H1 (cell line): ENCODE results near the gene PDK1. TPM values are rescaled to one million over a fixed set of nuclear protein-coding genes. Genes with fewer than 3 reads are reported as not detected.

Source experiments
- CTCF ChIA-PET: fragments of 300-600 bp; sonication (Branson Sonifier 250); formaldehyde crosslinking; loops from one replicate; lab custom pipeline; 2021; ENCODE audit not compliant: partially characterized antibody; lab: Charles Lee
- POLR2A ChIA-PET: fragments of 300-600 bp; sonication (Branson Sonifier 250); formaldehyde crosslinking; loops from one replicate; lab custom pipeline; 2021; ENCODE audit warnings: inconsistent platforms; ENCODE audit not compliant: partially characterized antibody; lab: Charles Lee
- DNase-seq, 2 experiments: peaks; one replicate each; pipeline versions ENCODE4 v3.0.0 to v3.0.0-alpha.2; 2010 to 2022; ENCODE audit warnings: low spot score in 2 of 2, low read depth in 1 of 2, mixed read lengths in 1 of 2
- FAIRE-seq: peaks from 2 replicates; lab custom pipeline; 2011; peaks lifted over from hg19 to GRCh38; lab: Jason Lieb, UNC
- H2AFZ ChIP-seq: 2 replicates; pipeline ENCODE4 v1.8.1; 2012; ENCODE audit warnings: low read length, inconsistent platforms
- H2AK5ac ChIP-seq: 2 replicates; pipeline ENCODE4 v1.6.1; 2013; ENCODE audit warnings: low read depth, low read length
- H2BK120ac ChIP-seq: replicated peaks from 2 replicates; pipeline ENCODE3; 2013; ENCODE audit warnings: low read depth, low read length, inconsistent platforms
- H2BK12ac ChIP-seq: 2 replicates; pipeline ENCODE4 v1.6.1; 2013; ENCODE audit warnings: low read depth, low read length
- H2BK15ac ChIP-seq: 2 replicates; pipeline ENCODE4 v1.6.1; 2013; ENCODE audit warnings: low read length
- H2BK20ac ChIP-seq: 2 replicates; pipeline ENCODE4 v1.6.1; 2013; ENCODE audit warnings: low read length
- H2BK5ac ChIP-seq: 2 replicates; pipeline ENCODE4 v1.6.1; 2013; ENCODE audit warnings: low read depth, low read length
- H3K14ac ChIP-seq: 2 replicates; pipeline ENCODE4 v1.6.1; 2013; ENCODE audit warnings: inconsistent platforms; ENCODE audit not compliant: insufficient read length
- H3K18ac ChIP-seq: 2 replicates; pipeline ENCODE4 v1.6.1; 2013; ENCODE audit warnings: low read length; ENCODE audit errors: extremely low read depth
- H3K23ac ChIP-seq: 2 replicates; pipeline ENCODE4 v1.6.1; 2013; ENCODE audit warnings: inconsistent platforms; ENCODE audit not compliant: insufficient read length
- H3K23me2 ChIP-seq: 2 replicates; pipeline ENCODE4 v1.6.1; 2013; ENCODE audit warnings: low read depth, low read length
- H3K27ac ChIP-seq: 2 replicates; pipeline ENCODE4 v1.6.1; 2011; ENCODE audit warnings: low read depth, low read length, inconsistent platforms
- H3K27me3 ChIP-seq, 4 experiments: replicated peaks in 1 of 4; 1 replicate in 1 of 4; 2 replicates in 3 of 4; pipeline versions ENCODE4 v1.6.1 to v1.8.1; 2011 to 2013; ENCODE audit warnings: low read length in 3 of 4, mild to moderate bottlenecking in 3 of 4, inconsistent platforms in 2 of 4, mixed read lengths in 2 of 4, moderate library complexity in 1 of 4; ENCODE audit not compliant: control insufficient read depth in 3 of 4, insufficient read depth in 3 of 4; ENCODE audit errors: extremely low read depth in 1 of 4
- H3K36me3 ChIP-seq, 4 experiments: 2 replicates each; pipeline versions ENCODE4 v1.6.1 to v1.8.1; 2011 to 2013; ENCODE audit warnings: mild to moderate bottlenecking in 4 of 4, low read length in 3 of 4, moderate library complexity in 2 of 4, control low read depth in 1 of 4, inconsistent platforms in 1 of 4; ENCODE audit not compliant: insufficient read depth in 4 of 4, control insufficient read depth in 2 of 4
- H3K4ac ChIP-seq: replicated peaks from 2 replicates; pipeline ENCODE3; 2013; ENCODE audit warnings: low read length, low read depth, mixed read lengths, inconsistent platforms; ENCODE audit not compliant: insufficient read length
- H3K4me1 ChIP-seq, 4 experiments: replicated peaks in 1 of 4; 1 replicate in 1 of 4; 2 replicates in 3 of 4; pipeline versions ENCODE4 v1.6.1 to v1.8.1; 2011 to 2013; ENCODE audit warnings: low read length in 3 of 4, inconsistent platforms in 2 of 4, mixed read lengths in 1 of 4; ENCODE audit not compliant: insufficient read depth in 4 of 4, control insufficient read depth in 3 of 4
- H3K4me2 ChIP-seq, 2 experiments: 2 replicates each; pipeline versions ENCODE4 v1.6.1 to v1.8.1; 2011 to 2013; ENCODE audit warnings: low read depth in 2 of 2, low read length in 2 of 2, control low read depth in 1 of 2, inconsistent platforms in 1 of 2, mild to moderate bottlenecking in 1 of 2; ENCODE audit not compliant: insufficient read depth in 1 of 2
- H3K4me3 ChIP-seq, 4 experiments: fragments of 200-600, 300-600 bp in 1 of 4; sonication (generic), shearing (Covaris generic), sonication (Bioruptor Twin) in 1 of 4; 2 replicates each; pipeline versions ENCODE4 v1.5.1 to v1.8.1; 2011 to 2016; ENCODE audit warnings: low read length in 4 of 4, low read depth in 3 of 4, control low read depth in 2 of 4, inconsistent platforms in 2 of 4, mild to moderate bottlenecking in 2 of 4, mixed read lengths in 1 of 4, moderate library complexity in 1 of 4; ENCODE audit not compliant: insufficient read depth in 2 of 4; ENCODE audit errors: extremely low read depth in 1 of 4
- H3K56ac ChIP-seq: replicated peaks from 2 replicates; pipeline ENCODE3; 2013; ENCODE audit warnings: low read depth, mild to moderate bottlenecking, mixed read lengths, low read length, inconsistent platforms; ENCODE audit not compliant: insufficient read length
- H3K79me1 ChIP-seq: 2 replicates; pipeline ENCODE4 v1.6.1; 2013; ENCODE audit warnings: low read depth, low read length, control low read depth
- H3K79me2 ChIP-seq, 2 experiments: 2 replicates each; pipeline versions ENCODE4 v1.6.1 to v1.8.1; 2012 to 2013; ENCODE audit warnings: low read length in 2 of 2, mild to moderate bottlenecking in 2 of 2, inconsistent platforms in 1 of 2; ENCODE audit not compliant: insufficient read depth in 2 of 2, control insufficient read depth in 1 of 2
- H3K9ac ChIP-seq, 4 experiments: replicated peaks in 1 of 4; 1 replicate in 1 of 4; 2 replicates in 3 of 4; pipeline versions ENCODE4 v1.6.1 to v1.8.1; 2011 to 2013; ENCODE audit warnings: low read depth in 3 of 4, low read length in 3 of 4, control low read depth in 2 of 4, mild to moderate bottlenecking in 2 of 4, moderate library complexity in 2 of 4, inconsistent platforms in 1 of 4; ENCODE audit errors: extremely low read depth in 1 of 4
- H3K9me3 ChIP-seq, 2 experiments: 2 replicates each; pipeline versions ENCODE4 v1.6.1 to v1.8.1; 2012 to 2013; ENCODE audit warnings: mild to moderate bottlenecking in 2 of 2, moderate library complexity in 2 of 2, control low read depth in 1 of 2, inconsistent platforms in 1 of 2, low read depth in 1 of 2, low read length in 1 of 2, mixed read lengths in 1 of 2; ENCODE audit not compliant: insufficient read depth in 2 of 2
- H4K20me1 ChIP-seq, 2 experiments: replicated peaks in 1 of 2; 2 replicates each; pipeline versions ENCODE3 to v1.8.1; 2011 to 2013; ENCODE audit warnings: inconsistent platforms in 2 of 2, low read length in 2 of 2, mild to moderate bottlenecking in 1 of 2; ENCODE audit not compliant: insufficient read depth in 2 of 2, control insufficient read depth in 1 of 2
- H4K5ac ChIP-seq: 2 replicates; pipeline ENCODE4 v1.6.1; 2013; ENCODE audit warnings: low read length, low read depth, mixed read lengths, inconsistent platforms; ENCODE audit not compliant: insufficient read length
- H4K8ac ChIP-seq: 2 replicates; pipeline ENCODE4 v1.8.0; 2013; ENCODE audit warnings: mild to moderate bottlenecking, moderate library complexity, low read length, inconsistent platforms; ENCODE audit not compliant: insufficient read depth; ENCODE audit errors: extremely low read depth
- H4K91ac ChIP-seq: replicated peaks from 2 replicates; pipeline ENCODE3; 2013; ENCODE audit warnings: low read length, mixed read lengths, inconsistent platforms; ENCODE audit not compliant: insufficient read length
- CBX5 ChIP-seq: fragments of 300-800, 300-1000 bp; sonication (generic); IDR thresholded peaks from 2 replicates; pipeline ENCODE4 v1.7.1; 2016; ENCODE audit warnings: antibody characterized with exemption, low read length, low read depth
- CREB1 ChIP-seq: IDR thresholded peaks from 2 replicates; pipeline ENCODE4 v1.6.1; 2012; ENCODE audit warnings: inconsistent platforms
- EP300 ChIP-seq, 2 experiments: IDR thresholded peaks; 1 replicate in 1 of 2; 2 replicates in 1 of 2; pipeline ENCODE4 v1.6.1; 2011 to 2012; ENCODE audit warnings: low read depth in 2 of 2, low read length in 2 of 2, mild to moderate bottlenecking in 2 of 2, borderline replicate concordance in 1 of 2, inconsistent platforms in 1 of 2, moderate library complexity in 1 of 2
- GTF2F1 ChIP-seq: IDR thresholded peaks from 2 replicates; pipeline ENCODE4 v1.6.1; 2012; ENCODE audit warnings: low read depth, low read length, improper control_type of control experiment, borderline replicate concordance
- HDAC2 ChIP-seq, 2 experiments: fragments of 300-600 bp in 1 of 2; sonication (generic) in 1 of 2; IDR thresholded peaks; 2 replicates each; pipeline ENCODE4 v1.6.1; 2011 to 2012; ENCODE audit warnings: low read depth in 2 of 2, low read length in 2 of 2, mild to moderate bottlenecking in 2 of 2, moderate library complexity in 2 of 2, borderline replicate concordance in 1 of 2, inconsistent platforms in 1 of 2
- RNF2 ChIP-seq: fragments of 200-900, 300-1000 bp; sonication (generic); IDR thresholded peaks from 2 replicates; pipeline ENCODE4 v1.7.1; 2016; ENCODE audit warnings: borderline replicate concordance, low read depth, mild to moderate bottlenecking, antibody characterized with exemption, low read length; ENCODE audit not compliant: poor library complexity, severe bottlenecking; ENCODE audit errors: missing control alignments
- SIX5 ChIP-seq: IDR thresholded peaks from 2 replicates; pipeline ENCODE4 v1.6.1; 2011; ENCODE audit warnings: mild to moderate bottlenecking, low read depth, low read length
- SP2 ChIP-seq: IDR thresholded peaks from 2 replicates; pipeline ENCODE4 v1.6.1; 2012; ENCODE audit warnings: mild to moderate bottlenecking, low read length, inconsistent platforms
- TAF1 ChIP-seq: IDR thresholded peaks from 2 replicates; pipeline ENCODE4 v1.6.1; 2011; ENCODE audit warnings: mild to moderate bottlenecking, low read depth, low read length
- TAF7 ChIP-seq: optimal IDR thresholded peaks from 2 replicates; pipeline ENCODE3; 2011; ENCODE audit warnings: low read depth, mild to moderate bottlenecking, inconsistent platforms, low read length, moderate library complexity, borderline replicate concordance
- TCF12 ChIP-seq: IDR thresholded peaks from 2 replicates; pipeline ENCODE4 v1.6.1; 2011; ENCODE audit warnings: low read depth, mild to moderate bottlenecking, low read length
- YY1 ChIP-seq: IDR thresholded peaks from 2 replicates; pipeline ENCODE4 v1.6.1; 2011; ENCODE audit warnings: low read depth, mild to moderate bottlenecking, low read length
- WGBS, 2 experiments: shearing (Covaris generic) in 1 of 2; methylation state at CpG; one replicate each; pipeline versions ENCODE4 v1.1.6 to v1.1.7; 2013 to 2015; ENCODE audit warnings: low lambda C conversion rate in 2 of 2, mixed read lengths in 2 of 2, inconsistent platforms in 1 of 2, low coverage in 1 of 2, missing lambda C conversion rate in 1 of 2; ENCODE audit not compliant: insufficient replicate concordance in 2 of 2, insufficient coverage in 1 of 2, insufficient read length in 1 of 2; ENCODE audit errors: extremely low coverage in 1 of 2, missing lambda C conversion rate in 1 of 2; 5-methylcytosine and 5-hydroxymethylcytosine counted together
- polyA plus RNA-seq, 7 experiments: library from polyadenylated mRNA; depleted of rRNA in 3 of 7; stranded (reverse) in 5 of 7; unstranded in 2 of 7; fragments of >200 nt in 5 of 7; fragments of 200-250 nt in 2 of 7; gene quantifications; 1 replicate in 5 of 7; 2 replicates in 1 of 7; 4 replicates in 1 of 7; pipeline versions ENCODE4 v1.2.1 to v1.2.3, GENCODE V29; 2011 to 2013; ENCODE audit warnings: missing spikeins in 2 of 7, mixed read lengths in 2 of 7
- total RNA-seq: library from RNA; stranded (reverse); fragmentation: NEBNext Ultra II Directional; extraction: Animal tissue kit (Norgen Biotek cat#: 25700); gene quantifications from 2 replicates; pipeline ENCODE4 v1.2.1, GENCODE V29; 2021
- TF ChIP-seq, protein P1 (sequence below): IDR thresholded peaks from 2 replicates; pipeline ENCODE4 v1.6.1; 2012; ENCODE audit warnings: inconsistent platforms

Gene PDK1
- total and polyA plus RNA-seq, 2 of the 8 experiments (the other 6 are each of a cell fraction or from before 2014, with no cell fraction given) = 18.2 to 21.9 TPM

- DNase-seq = no peak
- Histone ChIP-seq H3K23ac (no peak overlapping the region), H3K4me3 (no peak overlapping the region), H3K79me1 (no peaks in the 10 kb centered on the region), H2AK5ac (no peak overlapping the region), H4K91ac (no peak overlapping the region), H3K18ac (no peak overlapping the region), H3K23me2 (no peaks in the 10 kb centered on the region), H3K9me3 (no peaks in the 10 kb centered on the region), H2BK120ac (no peak overlapping the region), H3K56ac (no peak overlapping the region), H2BK12ac (no peak overlapping the region), H3K36me3 (peaks cover 0 to 3% (median 0%) of the 10 kb centered on the region in 4 experiments; a peak in 3 of 8 replicates), H4K20me1 (no peaks in the 10 kb centered on the region), H3K4ac (no peak overlapping the region), H3K79me2 (no peaks in the 10 kb centered on the region), H3K9ac (no peak overlapping the region), H2BK20ac (no peak overlapping the region), H2BK5ac (no peak overlapping the region), H3K27me3 (no peaks in the 10 kb centered on the region), H3K4me1 (no peaks in the 10 kb centered on the region), H3K14ac (no peak overlapping the region), H3K27ac (no peak overlapping the region), H2BK15ac (no peak overlapping the region), H2AFZ (no peak overlapping the region), H4K5ac (no peak overlapping the region), H3K4me2 (no peak overlapping the region), H4K8ac (no peak overlapping the region)
- 81% methylated on average over 3 of the region's 3 CpGs; no CpG with 5 or more reads in 1 of the 2 experiments for WGBS, 2 experiments
- CTCF ChIA-PET = interaction anchor here (0.7 to 1.7 kb wide), 2 partner anchors 11 to 14 kb away, joined by 3 to 6 read pairs; no protein-coding TSS in a partner anchor
- POLR2A ChIA-PET = no interaction called here
- no peak for FAIRE-seq
- TF ChIP-seq CBX5 = no peak
- no peak for TF ChIP-seq SIX5
- TF ChIP-seq TAF7 = no peak
- no peak for TF ChIP-seq TCF12
- no peak for TF ChIP-seq EP300 (IDR thresholded peaks at IDR 0.05; ENCODE audit: borderline replicate concordance in 1 of 2, low read depth in 2 of 2, low read length in 2 of 2)
- TF ChIP-seq SP2 = no peak
- no peak for TF ChIP-seq GTF2F1
- no peak for TF ChIP-seq RNF2
- TF ChIP-seq, protein P1, sequence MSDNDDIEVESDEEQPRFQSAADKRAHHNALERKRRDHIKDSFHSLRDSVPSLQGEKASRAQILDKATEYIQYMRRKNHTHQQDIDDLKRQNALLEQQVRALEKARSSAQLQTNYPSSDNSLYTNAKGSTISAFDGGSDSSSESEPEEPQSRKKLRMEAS = no peak
- TF ChIP-seq HDAC2 (IDR thresholded peaks at IDR 0.05; ENCODE audit: borderline replicate concordance in 1 of 2, low read depth in 2 of 2, low read length in 2 of 2) = no peak
- TF ChIP-seq YY1 = no peak
- no peak for TF ChIP-seq TAF1
- no peak for TF ChIP-seq CREB1
These were observed 51.6 kb downstream of the PDK1 start for GRCh38 chr2:172607379-172607928.
